GM12878 (cell line): Measurements from ENCODE around the gene BICC1.

ENCODE experiments used
- BRCA1 ChIP-seq: IDR thresholded peaks from 2 replicates; pipeline ENCODE4 v1.6.1; 2011; ENCODE audit warnings: low read depth, low read length, improper control_type of control experiment
- KDM1A ChIP-seq: fragments of 200-600 bp; sonication (generic); IDR thresholded peaks from 2 replicates; pipeline ENCODE4 v1.6.1; 2016; ENCODE audit warnings: borderline replicate concordance
- NKRF ChIP-seq: fragments of 450-650 bp; conservative IDR thresholded peaks from 2 replicates; pipeline ENCODE4 v1.6.1; 2017; ENCODE audit warnings: mild to moderate bottlenecking, moderate library complexity
- NR2C1 ChIP-seq: fragments of 450-650 bp; IDR thresholded peaks from 2 replicates; pipeline ENCODE4 v1.6.1; 2017; ENCODE audit warnings: antibody characterized with exemption, mild to moderate bottlenecking, moderate library complexity
- POLR2A ChIP-seq: IDR thresholded peaks from 2 replicates; pipeline ENCODE4 v1.6.1; 2011; ENCODE audit warnings: low read depth, mild to moderate bottlenecking, low read length
- SMC3 ChIP-seq: IDR thresholded peaks from 2 replicates; pipeline ENCODE4 v1.6.1; 2011; ENCODE audit warnings: low read length, improper control_type of control experiment, borderline replicate concordance
- SREBF2 ChIP-seq: IDR thresholded peaks from 2 replicates; pipeline ENCODE4 v1.6.1; 2012; ENCODE audit warnings: mild to moderate bottlenecking, low read length
- TBL1XR1 ChIP-seq: IDR thresholded peaks from 2 replicates; pipeline ENCODE4 v1.6.1; 2012; ENCODE audit warnings: low read depth, low read length, improper control_type of control experiment
- ZNF274 ChIP-seq: IDR thresholded peaks from one replicate; pipeline ENCODE4 v1.8.0; 2011; ENCODE audit not compliant: insufficient read length, insufficient read depth
- TF ChIP-seq, protein P1 (sequence below), 3 experiments: IDR thresholded peaks in 2 of 3; conservative IDR thresholded peaks in 1 of 3; 2 replicates each; pipeline ENCODE4 v1.5.1; 2011; ENCODE audit warnings: low read depth in 3 of 3, low read length in 3 of 3, mild to moderate bottlenecking in 3 of 3, control low read depth in 2 of 3, moderate library complexity in 2 of 3, inconsistent platforms in 1 of 3, mixed read lengths in 1 of 3; ENCODE audit not compliant: control insufficient read depth in 2 of 3, insufficient read depth in 1 of 3; ENCODE audit errors: extremely low read depth in 1 of 3

DNA sequence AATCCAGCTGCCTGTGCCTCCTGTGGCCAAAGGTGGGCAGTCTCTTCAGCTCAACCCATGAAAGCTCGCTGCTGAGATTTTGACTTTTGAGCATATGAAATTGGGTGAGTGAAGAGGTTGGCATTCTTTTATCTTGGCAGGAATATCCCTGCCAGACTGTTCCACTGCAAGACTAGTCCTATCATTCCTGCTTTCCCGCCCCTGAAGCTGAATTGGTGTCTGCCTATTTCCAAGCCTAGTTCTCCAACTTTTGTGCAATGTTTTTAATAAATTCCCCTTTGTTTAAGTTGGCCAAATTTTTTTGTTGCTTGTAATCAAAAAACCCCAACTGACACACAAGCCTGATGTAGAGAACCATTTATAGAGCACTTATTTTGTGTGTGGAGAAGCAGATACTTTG, 34.8 kb upstream of the BICC1 start:
- TF ChIP-seq, protein P1, sequence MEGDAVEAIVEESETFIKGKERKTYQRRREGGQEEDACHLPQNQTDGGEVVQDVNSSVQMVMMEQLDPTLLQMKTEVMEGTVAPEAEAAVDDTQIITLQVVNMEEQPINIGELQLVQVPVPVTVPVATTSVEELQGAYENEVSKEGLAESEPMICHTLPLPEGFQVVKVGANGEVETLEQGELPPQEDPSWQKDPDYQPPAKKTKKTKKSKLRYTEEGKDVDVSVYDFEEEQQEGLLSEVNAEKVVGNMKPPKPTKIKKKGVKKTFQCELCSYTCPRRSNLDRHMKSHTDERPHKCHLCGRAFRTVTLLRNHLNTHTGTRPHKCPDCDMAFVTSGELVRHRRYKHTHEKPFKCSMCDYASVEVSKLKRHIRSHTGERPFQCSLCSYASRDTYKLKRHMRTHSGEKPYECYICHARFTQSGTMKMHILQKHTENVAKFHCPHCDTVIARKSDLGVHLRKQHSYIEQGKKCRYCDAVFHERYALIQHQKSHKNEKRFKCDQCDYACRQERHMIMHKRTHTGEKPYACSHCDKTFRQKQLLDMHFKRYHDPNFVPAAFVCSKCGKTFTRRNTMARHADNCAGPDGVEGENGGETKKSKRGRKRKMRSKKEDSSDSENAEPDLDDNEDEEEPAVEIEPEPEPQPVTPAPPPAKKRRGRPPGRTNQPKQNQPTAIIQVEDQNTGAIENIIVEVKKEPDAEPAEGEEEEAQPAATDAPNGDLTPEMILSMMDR (IDR thresholded peaks at IDR 0.05 in 2 of 3, conservative IDR thresholded peaks at IDR 0.05 in 1 of 3; ENCODE audit: control insufficient read depth in 2 of 3, extremely low read depth in 1 of 3, insufficient read depth in 1 of 3, low read depth in 3 of 3, low read length in 3 of 3): no peak
- no peak for TF ChIP-seq TBL1XR1
- TF ChIP-seq KDM1A: no peak
- no peak for TF ChIP-seq BRCA1
- no peak for TF ChIP-seq SMC3
- no peak for TF ChIP-seq NKRF
- no peak for TF ChIP-seq SREBF2
- no peak for TF ChIP-seq POLR2A
- no peak for TF ChIP-seq NR2C1
- TF ChIP-seq ZNF274: no peak
